GM12878 (cell line): ENCODE measurements around the gene SYT12. TPM values are rescaled to one million over a fixed set of nuclear protein-coding genes. Genes with fewer than 3 reads are reported as not detected.

Source experiments
- ATAC-seq: fragments of 200-7000 bp; cut with Tn5 transposase; 3 replicates; pipeline ENCODE4 v1.9.1; 2020; ENCODE audit warnings: mild to moderate bottlenecking, moderate library complexity
- BruUV-seq: library from RNA; stranded (reverse); fragments of 400-500 nt; replicated peaks from 2 replicates; lab custom pipeline; 2021; lab: Mats Ljungman, UMichigan
- CTCF ChIA-PET: fragments of 300-600 bp; sonication (Branson Sonifier 250); formaldehyde crosslinking; extraction: SDS; loops from one replicate; lab custom pipeline; 2021; ENCODE audit warnings: inconsistent platforms; lab: Yijun Ruan, JAX
- POLR2A ChIA-PET: fragments of 350-600 bp; formaldehyde crosslinking; extraction: SDS; loops from one replicate; lab custom pipeline; 2021; ENCODE audit warnings: inconsistent platforms; lab: Charles Lee
- RAD21 ChIA-PET: fragments of 300-600 bp; sonication (Branson Sonifier 250); formaldehyde crosslinking; loops from one replicate; lab custom pipeline; 2023; ENCODE audit warnings: antibody characterized with exemption; ENCODE audit not compliant: unreplicated experiment; lab: Charles Lee
- SMC1A ChIA-PET: fragments of 300-600 bp; sonication (Branson Sonifier 250); formaldehyde crosslinking; loops from one replicate; lab custom pipeline; 2023; ENCODE audit not compliant: unreplicated experiment, uncharacterized antibody; lab: Charles Lee
- DNase-seq: peaks from one replicate; pipeline ENCODE4 v3.0.0-alpha.2; 2011; ENCODE audit warnings: low read depth, low spot score
- FAIRE-seq: peaks from 3 replicates; lab custom pipeline; 2011; peaks lifted over from hg19 to GRCh38; lab: Jason Lieb, UNC
- H2AFZ ChIP-seq: 2 replicates; pipeline ENCODE4 v1.6.0; 2011; ENCODE audit warnings: low read depth, low read length, control low read depth; ENCODE audit not compliant: control insufficient read depth
- H3K27ac ChIP-seq: 2 replicates; pipeline ENCODE4 v1.5.1; 2011; ENCODE audit warnings: control low read depth; ENCODE audit not compliant: control insufficient read depth, insufficient read depth
- H3K27me3 ChIP-seq, 2 experiments: replicated peaks in 1 of 2; 2 replicates each; pipeline versions ENCODE4 v1.6.0 to v1.6.1; 2011; ENCODE audit warnings: low read length in 1 of 2; ENCODE audit not compliant: control insufficient read depth in 2 of 2, insufficient read depth in 2 of 2
- H3K36me3 ChIP-seq, 2 experiments: 2 replicates each; pipeline ENCODE4 v1.5.1; 2011; ENCODE audit warnings: low read length in 1 of 2; ENCODE audit not compliant: control insufficient read depth in 2 of 2, insufficient read depth in 2 of 2
- H3K4me1 ChIP-seq: 2 replicates; pipeline ENCODE4 v1.6.1; 2011; ENCODE audit warnings: mild to moderate bottlenecking, low read length, moderate library complexity, mixed read lengths; ENCODE audit not compliant: control insufficient read depth, insufficient read depth
- H3K4me2 ChIP-seq: 2 replicates; pipeline ENCODE4 v1.6.0; 2011; ENCODE audit warnings: control low read depth; ENCODE audit not compliant: control insufficient read depth, insufficient read depth
- H3K4me3 ChIP-seq: fragments of 200-600 bp; sonication (generic); 2 replicates; pipeline ENCODE4 v1.5.1; 2016
- H3K79me2 ChIP-seq: 2 replicates; pipeline ENCODE4 v1.6.0; 2011; ENCODE audit warnings: low read length; ENCODE audit not compliant: control insufficient read depth, insufficient read depth
- H3K9ac ChIP-seq: 2 replicates; pipeline ENCODE4 v1.8.0; 2011; ENCODE audit warnings: low read length, control low read depth, mixed read lengths; ENCODE audit not compliant: control insufficient read depth, insufficient read depth
- H3K9me3 ChIP-seq: replicated peaks from 3 replicates; pipeline ENCODE4 v1.5.1; 2011; ENCODE audit warnings: mild to moderate bottlenecking, low read length; ENCODE audit not compliant: control insufficient read depth, insufficient read depth
- H4K20me1 ChIP-seq: 2 replicates; pipeline ENCODE4 v1.6.0; 2011; ENCODE audit not compliant: control insufficient read depth, insufficient read depth
- BRCA1 ChIP-seq: IDR thresholded peaks from 2 replicates; pipeline ENCODE4 v1.6.1; 2011; ENCODE audit warnings: low read depth, low read length, improper control_type of control experiment
- CHD1 ChIP-seq: IDR thresholded peaks from 2 replicates; pipeline ENCODE4 v1.6.1; 2012; ENCODE audit warnings: low read depth, low read length, improper control_type of control experiment
- MEF2B ChIP-seq: fragments of 450-650 bp; IDR thresholded peaks from 2 replicates; pipeline ENCODE4 v1.6.1; 2018; ENCODE audit warnings: mild to moderate bottlenecking, moderate library complexity; ENCODE audit not compliant: partially characterized antibody, poor library complexity, severe bottlenecking
- MYB ChIP-seq: fragments of 150-350 bp; IDR thresholded peaks from 2 replicates; pipeline ENCODE4 v1.6.1; 2014; ENCODE audit warnings: mild to moderate bottlenecking, low read depth, low read length, borderline replicate concordance
- NR2C1 ChIP-seq: fragments of 450-650 bp; IDR thresholded peaks from 2 replicates; pipeline ENCODE4 v1.6.1; 2017; ENCODE audit warnings: antibody characterized with exemption, mild to moderate bottlenecking, moderate library complexity
- PAX5 ChIP-seq: IDR thresholded peaks from 2 replicates; pipeline ENCODE4 v1.6.1; 2011; ENCODE audit warnings: low read depth, low read length, borderline replicate concordance
- PML ChIP-seq: IDR thresholded peaks from 2 replicates; pipeline ENCODE4 v1.6.1; 2012; ENCODE audit warnings: low read length, inconsistent platforms
- RAD21 ChIP-seq: IDR thresholded peaks from 2 replicates; pipeline ENCODE4 v1.6.1; 2011; ENCODE audit warnings: mild to moderate bottlenecking, low read depth, low read length, moderate library complexity; ENCODE audit not compliant: insufficient read depth
- RBBP5 ChIP-seq: fragments of 200-600 bp; sonication (generic); conservative IDR thresholded peaks from 2 replicates; pipeline ENCODE4 v1.6.1; 2016
- SUPT20H ChIP-seq: IDR thresholded peaks from 2 replicates; pipeline ENCODE4 v1.6.1; 2011; ENCODE audit warnings: low read depth, mild to moderate bottlenecking, low read length, moderate library complexity, borderline replicate concordance; ENCODE audit not compliant: control insufficient read depth
- WGBS: methylation state at CpG from one replicate; pipeline ENCODE4 v1.1.6; 2016; ENCODE audit warnings: low lambda C conversion rate; ENCODE audit not compliant: insufficient replicate concordance, insufficient coverage; ENCODE audit errors: missing lambda C conversion rate; 5-methylcytosine and 5-hydroxymethylcytosine counted together
- in situ Hi-C: fragments of 300-500 bp; cut with MboI; formaldehyde crosslinking; loops from 9 replicates; pipeline ENCODE4 v1.14.3; 2018; ENCODE audit warnings: mixed read lengths
- intact Hi-C: fragments of 100-400 bp; cut with micrococcal nuclease; formaldehyde crosslinking; loops from one replicate; pipeline ENCODE4 v1.14.2; 2022; ENCODE audit not compliant: unreplicated experiment
- polyA plus RNA-seq, 11 experiments: library from polyadenylated mRNA; depleted of rRNA in 4 of 11; unstranded in 6 of 11; stranded (reverse) in 5 of 11; fragments of >200 nt; fragmentation: Nextera tagmentation in 4 of 11; fragmentation: Illumina TruSeq in 1 of 11; extraction: Ambion mirVana in 4 of 11; extraction: Trizol in 1 of 11; gene quantifications; 1 replicate in 1 of 11; 2 replicates in 10 of 11; pipeline versions ENCODE4 v1.2.1 to v1.2.3, GENCODE V29; 2011 to 2016; ENCODE audit warnings: inconsistent platforms in 2 of 11, missing spikeins in 2 of 11, low read depth in 1 of 11
- total RNA-seq, 4 experiments: library from RNA; depleted of rRNA in 3 of 4; stranded (reverse); fragments of >200 nt in 3 of 4; fragmentation: Illumina TruSeq in 1 of 4; extraction: Trizol in 1 of 4; gene quantifications; 2 replicates each; pipeline versions ENCODE4 v1.2.1 to v1.2.3, GENCODE V29; 2013 to 2021
- TF ChIP-seq, protein P1 (sequence below): fragments of 450-650 bp; IDR thresholded peaks from 2 replicates; pipeline ENCODE4 v1.6.1; 2016; ENCODE audit warnings: mild to moderate bottlenecking, moderate library complexity, borderline replicate concordance

The SYT12 gene
- total and polyA plus RNA-seq, 10 of the 15 experiments (the other 5 are each of a cell fraction or from before 2014, with no cell fraction given) = 0.02 to 2.3 (median 0.84) TPM; not detected in 1

DNA sequence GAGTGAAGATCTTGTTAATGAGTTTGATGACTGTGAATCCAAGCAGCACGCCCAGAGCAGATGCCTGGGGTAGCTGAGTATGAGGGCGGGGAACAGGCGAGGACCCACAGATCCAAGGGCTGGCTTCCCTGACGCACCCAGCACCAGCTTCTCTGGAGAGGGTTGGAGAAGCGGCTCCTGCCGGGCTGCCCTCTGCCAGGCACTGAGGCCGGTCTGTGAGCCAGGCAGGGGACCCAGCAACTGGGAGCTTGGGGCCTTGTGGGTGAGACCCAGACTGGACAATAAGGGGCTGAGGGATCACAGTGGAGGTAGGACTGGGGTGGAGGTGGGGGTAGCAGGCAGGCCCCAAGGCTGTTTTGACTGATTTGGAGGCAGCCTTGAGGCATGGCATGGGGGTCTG, 8.6 kb upstream of the SYT12 start (continued):
- no peak for TF ChIP-seq SUPT20H
- no peak for TF ChIP-seq BRCA1

- CTCF ChIA-PET = no interaction called here
- Histone ChIP-seq H3K36me3 (no peaks in the 10 kb centered on the region), H3K9ac (no peak overlapping the region), H3K27me3 (peaks cover 0 to 2% of the 10 kb centered on the region in 2 experiments; a peak in 2 of 4 replicates), H3K9me3 (no peaks in the 10 kb centered on the region; the same call in 2 of the 3 replicates), H3K4me2 (no peak overlapping the region), H3K79me2 (no peaks in the 10 kb centered on the region), H3K4me3 (no peak overlapping the region), H4K20me1 (no peaks in the 10 kb centered on the region), H3K4me1 (no peaks in the 10 kb centered on the region), H2AFZ (no peak overlapping the region), H3K27ac (no peak overlapping the region)
- TF ChIP-seq PAX5 (no peak), MYB (no peak), RBBP5 (no peak)
- in situ Hi-C loops = no loop called here
- DNase-seq (no peak), FAIRE-seq (no peak), ATAC-seq (no peak)
- WGBS = 66% methylated on average over 8 of the region's 8 CpGs
- BruUV-seq = no TSS peak
- SMC1A ChIA-PET = no interaction called here
- POLR2A ChIA-PET = no interaction called here
- RAD21 ChIA-PET = no interaction called here
- intact Hi-C loops = no loop called here
Observed at GRCh38 chr11:67015048-67015447, 7.9 kb upstream of the SYT12 start.

GRCh38 chr11:67016550-67016949, 6.4 kb upstream of the SYT12 start:
- CTCF ChIA-PET = no interaction called here
- no peak overlapping the region for H3K4me3 ChIP-seq
- RAD21 ChIA-PET = no interaction called here
- in situ Hi-C loops = no loop called here
- H3K4me2 ChIP-seq = no peak overlapping the region
- WGBS = 36% methylated on average over 5 of the region's 5 CpGs
- no peaks in the 10 kb centered on the region; the same call in 2 of the 3 replicates for H3K9me3 ChIP-seq
- H4K20me1 ChIP-seq = no peaks in the 10 kb centered on the region
- FAIRE-seq (no peak), ATAC-seq (no peak), DNase-seq (no peak)
- H3K9ac ChIP-seq = no peak overlapping the region
- H2AFZ ChIP-seq = no peak overlapping the region
- intact Hi-C loops = no loop called here
- no peaks in the 10 kb centered on the region for H3K4me1 ChIP-seq
- H3K27me3 ChIP-seq = peaks cover 0 to 2% of the 10 kb centered on the region in 2 experiments; a peak in 2 of 4 replicates
- BruUV-seq = no TSS peak
- POLR2A ChIA-PET = no interaction called here
- H3K36me3 ChIP-seq = no peaks in the 10 kb centered on the region
- SMC1A ChIA-PET = interaction anchor here (1.7 kb wide), 1 partner anchor 8 kb away, joined by 3 read pairs; no protein-coding TSS in a partner anchor
- H3K79me2 ChIP-seq = no peaks in the 10 kb centered on the region
- H3K27ac ChIP-seq = no peak overlapping the region
- no peak for TF ChIP-seq NR2C1
- no peak for TF ChIP-seq PML
- no peak for TF ChIP-seq CHD1
- TF ChIP-seq MEF2B = no peak
- TF ChIP-seq, protein P1, sequence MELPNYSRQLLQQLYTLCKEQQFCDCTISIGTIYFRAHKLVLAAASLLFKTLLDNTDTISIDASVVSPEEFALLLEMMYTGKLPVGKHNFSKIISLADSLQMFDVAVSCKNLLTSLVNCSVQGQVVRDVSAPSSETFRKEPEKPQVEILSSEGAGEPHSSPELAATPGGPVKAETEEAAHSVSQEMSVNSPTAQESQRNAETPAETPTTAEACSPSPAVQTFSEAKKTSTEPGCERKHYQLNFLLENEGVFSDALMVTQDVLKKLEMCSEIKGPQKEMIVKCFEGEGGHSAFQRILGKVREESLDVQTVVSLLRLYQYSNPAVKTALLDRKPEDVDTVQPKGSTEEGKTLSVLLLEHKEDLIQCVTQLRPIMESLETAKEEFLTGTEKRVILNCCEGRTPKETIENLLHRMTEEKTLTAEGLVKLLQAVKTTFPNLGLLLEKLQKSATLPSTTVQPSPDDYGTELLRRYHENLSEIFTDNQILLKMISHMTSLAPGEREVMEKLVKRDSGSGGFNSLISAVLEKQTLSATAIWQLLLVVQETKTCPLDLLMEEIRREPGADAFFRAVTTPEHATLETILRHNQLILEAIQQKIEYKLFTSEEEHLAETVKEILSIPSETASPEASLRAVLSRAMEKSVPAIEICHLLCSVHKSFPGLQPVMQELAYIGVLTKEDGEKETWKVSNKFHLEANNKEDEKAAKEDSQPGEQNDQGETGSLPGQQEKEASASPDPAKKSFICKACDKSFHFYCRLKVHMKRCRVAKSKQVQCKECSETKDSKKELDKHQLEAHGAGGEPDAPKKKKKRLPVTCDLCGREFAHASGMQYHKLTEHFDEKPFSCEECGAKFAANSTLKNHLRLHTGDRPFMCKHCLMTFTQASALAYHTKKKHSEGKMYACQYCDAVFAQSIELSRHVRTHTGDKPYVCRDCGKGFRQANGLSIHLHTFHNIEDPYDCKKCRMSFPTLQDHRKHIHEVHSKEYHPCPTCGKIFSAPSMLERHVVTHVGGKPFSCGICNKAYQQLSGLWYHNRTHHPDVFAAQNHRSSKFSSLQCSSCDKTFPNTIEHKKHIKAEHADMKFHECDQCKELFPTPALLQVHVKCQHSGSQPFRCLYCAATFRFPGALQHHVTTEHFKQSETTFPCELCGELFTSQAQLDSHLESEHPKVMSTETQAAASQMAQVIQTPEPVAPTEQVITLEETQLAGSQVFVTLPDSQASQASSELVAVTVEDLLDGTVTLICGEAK = no peak
- TF ChIP-seq RAD21 = no peak
